Ovary (tissue), 9 donors: ENCODE measurements around the gene KIF6. TPM values are rescaled to one million over a fixed set of nuclear protein-coding genes. Genes with fewer than 3 reads are reported as not detected.
"Not testable (repeated sequence)": the region's sequence is repeated elsewhere in the genome, so short reads cannot be mapped to it uniquely, and the experiment has no call there.

Experiments used
- DNase-seq, 5 donors: peaks; one replicate each; pipeline ENCODE4 v3.0.0-alpha.2; 2019 to 2020
- H3K27ac ChIP-seq, 2 donors: fragments of 200-600 bp; one replicate each; pipeline versions ENCODE4 v1.5.1 to v1.8.0; 2019 to 2022
- H3K27me3 ChIP-seq: fragments of 200-600 bp; one replicate; pipeline ENCODE4 v1.8.0; 2022
- H3K36me3 ChIP-seq: fragments of 200-600 bp; sonication (generic); one replicate; pipeline ENCODE4 v1.5.1; 2019
- H3K4me1 ChIP-seq: one replicate; pipeline ENCODE4 v1.8.1; 2013; ENCODE audit warnings: mild to moderate bottlenecking, moderate library complexity; ENCODE audit not compliant: insufficient read depth
- H3K4me3 ChIP-seq: fragments of 200-600 bp; sonication (generic); one replicate; pipeline ENCODE4 v1.5.1; 2017
- H3K9me3 ChIP-seq, 2 donors: fragments of 200-600 bp in 1 of 2; sonication (generic) in 1 of 2; one replicate each; pipeline versions ENCODE4 v1.5.1 to v1.8.1; 2013 to 2019; ENCODE audit warnings: mild to moderate bottlenecking in 1 of 2, moderate library complexity in 1 of 2
- EP300 ChIP-seq: sonication (generic); formaldehyde crosslinking; IDR thresholded peaks from one replicate; pipeline ENCODE4 v1.6.1; 2017; ENCODE audit warnings: antibody characterized with exemption
- POLR2A ChIP-seq: fragments of 450-650 bp; IDR thresholded peaks from one replicate; pipeline ENCODE4 v1.6.1; 2017; ENCODE audit warnings: antibody characterized with exemption, mild to moderate bottlenecking, moderate library complexity
- WGBS, 3 donors: extraction: QIAGEN DNeasy Blood & Tissue Kit in 1 of 3; methylation state at CpG; one replicate each; pipeline versions ENCODE4 v1.1.5 to v1.1.7; 2013 to 2017; 5-methylcytosine and 5-hydroxymethylcytosine counted together
- intact Hi-C, 4 donors: fragments of 100-400 bp; cut with DNase I; formaldehyde crosslinking; loops; one replicate each; pipeline versions ENCODE4 v1.11.0 to v1.15.1; 2022 to 2023
- polyA plus RNA-seq, 2 donors: library from polyadenylated mRNA; stranded (reverse); fragments of 200-250 nt in 1 of 2; fragments of 350-450 nt in 1 of 2; fragmentation: Illumina TruSeq in 1 of 2; extraction: RNeasy Lipid Tissue Mini Kit (QIAGEN cat#74804) in 1 of 2; gene quantifications; one replicate each; pipeline ENCODE4 v1.2.3, GENCODE V29; 2013 to 2014
- total RNA-seq, 7 donors: library from RNA; depleted of rRNA in 2 of 7; stranded (reverse); fragments of >200 nt in 2 of 7; fragmentation: NEBNext Ultra II Directional in 3 of 7; extraction: Animal tissue kit (Norgen Biotek cat#: 25700) in 3 of 7; gene quantifications; one replicate each; pipeline versions ENCODE4 v1.1.0 to v1.2.4, GENCODE V29; 2016 to 2023
- TF ChIP-seq, protein P1 (sequence below), 3 donors: fragments of 450-650 bp in 2 of 3; fragments of 200-600 bp in 1 of 3; IDR thresholded peaks; one replicate each; pipeline versions ENCODE4 v1.5.1 to v1.8.0; 2016 to 2022; ENCODE audit warnings: antibody characterized with exemption in 3 of 3, mild to moderate bottlenecking in 1 of 3
- donor health status: DM: no; HTN: no; CAD: no; lungs with moderate emphysema.
- donor health status: DM: no; HTN: no; CAD: no.
- donor health status: Bipolar disorder and iron deficiency.
- donor health status: DM: yes; HTN: yes; CAD: no.
- donor health status: DM: no; HTN: no; CAD: no.
- donor health status: DM: yes; HTN: yes; CAD: no.

The KIF6 gene
- total and polyA plus RNA-seq, 9 donors: 0.12 to 2.1 (median 0.82) TPM

DNA sequence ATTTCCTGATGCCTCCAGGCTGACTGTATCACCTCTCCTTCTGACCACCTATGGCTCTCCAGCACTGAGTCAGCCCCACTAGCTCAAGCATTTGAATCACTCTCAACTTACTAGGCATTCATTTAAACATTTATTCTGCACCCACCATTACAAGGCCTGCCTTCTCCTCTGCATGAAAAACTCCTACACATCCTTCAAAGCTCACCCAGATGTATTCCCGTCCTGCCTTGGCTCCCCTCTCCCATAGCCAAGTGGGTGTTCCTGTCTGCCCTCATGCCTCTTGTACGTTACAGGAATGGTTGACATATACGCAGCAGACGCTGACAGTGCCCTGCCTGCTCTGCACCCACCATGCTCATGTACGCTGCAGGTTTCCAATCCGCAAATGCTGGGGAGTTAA lies 432.6 kb downstream of the KIF6 start:
- DNase-seq: no peak
- WGBS, 3 donors: 76 to 80% (median 77%) methylated on average over 6 of the region's 6 CpGs
- no peaks in the 10 kb centered on the region for H3K36me3 ChIP-seq
- no peak overlapping the region for H3K4me3 ChIP-seq
- no peak overlapping the region for H3K27ac ChIP-seq
- TF ChIP-seq, protein P1, sequence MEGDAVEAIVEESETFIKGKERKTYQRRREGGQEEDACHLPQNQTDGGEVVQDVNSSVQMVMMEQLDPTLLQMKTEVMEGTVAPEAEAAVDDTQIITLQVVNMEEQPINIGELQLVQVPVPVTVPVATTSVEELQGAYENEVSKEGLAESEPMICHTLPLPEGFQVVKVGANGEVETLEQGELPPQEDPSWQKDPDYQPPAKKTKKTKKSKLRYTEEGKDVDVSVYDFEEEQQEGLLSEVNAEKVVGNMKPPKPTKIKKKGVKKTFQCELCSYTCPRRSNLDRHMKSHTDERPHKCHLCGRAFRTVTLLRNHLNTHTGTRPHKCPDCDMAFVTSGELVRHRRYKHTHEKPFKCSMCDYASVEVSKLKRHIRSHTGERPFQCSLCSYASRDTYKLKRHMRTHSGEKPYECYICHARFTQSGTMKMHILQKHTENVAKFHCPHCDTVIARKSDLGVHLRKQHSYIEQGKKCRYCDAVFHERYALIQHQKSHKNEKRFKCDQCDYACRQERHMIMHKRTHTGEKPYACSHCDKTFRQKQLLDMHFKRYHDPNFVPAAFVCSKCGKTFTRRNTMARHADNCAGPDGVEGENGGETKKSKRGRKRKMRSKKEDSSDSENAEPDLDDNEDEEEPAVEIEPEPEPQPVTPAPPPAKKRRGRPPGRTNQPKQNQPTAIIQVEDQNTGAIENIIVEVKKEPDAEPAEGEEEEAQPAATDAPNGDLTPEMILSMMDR (IDR thresholded peaks at IDR 0.05): no peak
- TF ChIP-seq EP300: no peak
- no peak for TF ChIP-seq POLR2A
- intact Hi-C loops: no loop called here
- no peaks in the 10 kb centered on the region for H3K4me1 ChIP-seq
- H3K9me3 ChIP-seq: no peaks in the 10 kb centered on the region
- no peaks in the 10 kb centered on the region for H3K27me3 ChIP-seq

DNA sequence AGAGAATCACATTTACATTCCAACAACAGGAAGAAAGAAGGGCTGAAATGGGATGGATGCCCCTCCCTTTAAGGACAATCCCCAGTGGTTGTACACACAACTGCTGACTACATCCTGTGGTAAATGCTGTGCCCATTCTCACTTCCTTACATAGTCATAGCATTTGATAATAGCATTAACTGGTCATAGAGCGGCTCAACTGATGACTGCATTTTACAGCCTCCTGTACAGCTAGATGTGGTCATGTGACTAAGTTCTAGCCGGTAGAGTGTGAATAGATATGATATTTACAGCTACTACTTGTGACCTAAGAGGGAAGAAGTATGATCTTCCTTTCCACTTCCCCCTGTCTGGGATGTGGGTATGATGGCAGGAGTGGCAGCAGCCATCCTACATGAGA lies 435.7 kb downstream of the KIF6 start:
- DNase-seq: no peak
- 83 to 85% (median 84%) methylated on average over 2 of the region's 2 CpGs for WGBS, 3 donors
- no peaks in the 10 kb centered on the region for H3K27me3 ChIP-seq
- intact Hi-C loops: no loop called here
- H3K27ac ChIP-seq: no peak overlapping the region
- TF ChIP-seq, protein P1 (IDR thresholded peaks at IDR 0.05): no peak
- no peak for TF ChIP-seq POLR2A
- TF ChIP-seq EP300: no peak
- H3K4me1 ChIP-seq: no peaks in the 10 kb centered on the region
- no peak overlapping the region for H3K4me3 ChIP-seq
- H3K9me3 ChIP-seq: no peaks in the 10 kb centered on the region
- no peaks in the 10 kb centered on the region for H3K36me3 ChIP-seq

DNA sequence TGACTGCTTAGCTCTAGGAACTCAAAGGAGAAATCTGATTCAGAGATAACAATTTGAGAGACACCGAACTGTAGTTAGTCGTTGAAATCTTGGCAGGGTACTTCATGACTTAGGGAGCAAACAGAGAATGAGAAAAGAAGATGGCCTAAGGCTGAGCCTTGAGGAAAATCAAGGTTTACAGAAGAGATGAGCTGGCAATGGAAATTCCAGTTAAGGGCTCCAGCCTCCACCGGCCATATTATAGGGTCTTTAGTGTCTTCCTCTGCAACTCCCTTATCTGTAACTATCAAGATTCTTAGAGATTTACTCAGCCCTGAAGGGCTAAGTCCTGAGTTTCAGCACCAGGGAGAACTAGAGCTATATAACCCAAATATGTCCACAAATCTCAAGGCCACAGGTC lies 437.6 kb downstream of the KIF6 start:
- TF ChIP-seq POLR2A: no peak
- TF ChIP-seq EP300: no peak
- TF ChIP-seq, protein P1 (IDR thresholded peaks at IDR 0.05): no peak
- DNase-seq: no peak
- no peak overlapping the region for H3K27ac ChIP-seq
- no peaks in the 10 kb centered on the region for H3K27me3 ChIP-seq
- no peaks in the 10 kb centered on the region for H3K4me1 ChIP-seq
- no peaks in the 10 kb centered on the region for H3K36me3 ChIP-seq
- H3K9me3 ChIP-seq: no peaks in the 10 kb centered on the region
- no peak overlapping the region for H3K4me3 ChIP-seq
- 87 to 92% (median 91%) methylated on average over 3 of the region's 3 CpGs for WGBS, 3 donors
- intact Hi-C loops: no loop called here

DNA sequence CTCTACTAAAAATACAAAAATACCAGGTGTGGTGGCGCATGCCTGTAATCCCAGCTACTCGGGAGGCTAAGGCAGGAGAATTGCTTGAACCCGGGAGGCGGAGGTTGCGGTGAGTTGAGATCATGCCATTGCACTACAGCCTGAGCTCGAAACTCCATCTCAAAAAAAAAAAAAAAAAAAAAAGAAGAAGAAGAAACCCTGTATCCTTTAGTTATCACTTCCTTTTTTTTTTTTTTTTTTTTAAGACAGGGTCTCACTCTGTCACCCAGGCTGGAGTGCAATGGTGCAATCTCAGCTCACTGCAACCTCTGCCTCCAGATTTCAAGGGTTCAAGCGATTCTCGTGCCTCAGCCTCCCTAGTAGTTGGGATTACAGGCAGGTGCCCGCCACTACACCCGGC lies 438.6 kb downstream of the KIF6 start:
- H3K36me3 ChIP-seq, H3K27ac ChIP-seq, H3K9me3 ChIP-seq, H3K4me3 ChIP-seq, H3K27me3 ChIP-seq, H3K4me1 ChIP-seq, intact Hi-C loops, DNase-seq: not testable (repeated sequence)
- 65 to 96% (median 94%) methylated on average over 10 of the region's 10 CpGs for WGBS, 3 donors

DNA sequence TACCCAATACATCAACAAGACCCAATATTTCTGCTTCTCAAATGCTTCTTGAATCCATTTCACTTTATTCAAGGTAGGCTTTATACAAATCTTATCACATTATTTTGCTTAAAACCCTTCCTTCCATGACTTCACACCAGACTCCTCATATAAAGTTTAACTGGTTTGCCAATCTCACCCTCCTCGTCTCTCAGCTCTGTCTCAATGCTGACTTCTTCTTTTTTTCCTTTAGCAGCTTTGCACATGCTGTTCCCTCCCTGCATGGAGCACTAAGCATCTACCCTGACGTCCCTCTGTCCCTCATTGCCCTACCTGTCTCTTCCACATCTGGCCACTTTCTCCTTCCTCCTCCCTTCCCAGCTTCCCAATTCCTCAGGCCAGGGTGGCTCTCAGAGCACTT lies 442.4 kb downstream of the KIF6 start:
- Histone ChIP-seq H3K9me3 (no peaks in the 10 kb centered on the region), H3K27ac (no peak overlapping the region), H3K4me3 (no peak overlapping the region), H3K36me3 (no peaks in the 10 kb centered on the region), H3K4me1 (no peaks in the 10 kb centered on the region), H3K27me3 (no peaks in the 10 kb centered on the region)
- intact Hi-C loops: no loop called here
- TF ChIP-seq POLR2A (no peak), EP300 (no peak)
- TF ChIP-seq, protein P1 (IDR thresholded peaks at IDR 0.05): no peak
- no peak for DNase-seq
- 47 to 83% (median 72%) methylated on average over 2 of the region's 2 CpGs for WGBS, 3 donors
